ENCODE measurements around the gene EIF6. TPM values are rescaled to one million over a fixed set of nuclear protein-coding genes. Genes with fewer than 3 reads are reported as not detected.

EIF6 gene
- total RNA-seq, 4 donors from 2014 or later = 69.5 to 110 (median 86.8) TPM

GRCh38 chr20:35271904-35272303 lies 12.7 kb downstream of the EIF6 start:
- 75 to 83% methylated on average over 7 of the region's 7 CpGs for WGBS, 2 donors
- TF ChIP-seq POLR2A (IDR thresholded peaks at IDR 0.05) (no peak), EP300 (IDR thresholded peaks at IDR 0.05) (no peak), CTCF (IDR thresholded peaks at IDR 0.05) (no peak)
- Histone ChIP-seq H3K36me3 (peaks cover 0 to 79% (median 0%) of the 10 kb centered on the region in 3 donors), H3K27me3 (no peaks in the 10 kb centered on the region), H3K27ac (no peak overlapping the region), H3K4me1 (peaks cover 0 to 26% (median 6%) of the 10 kb centered on the region in 4 donors), H3K9me3 (no peaks in the 10 kb centered on the region), H3K4me3 (no peak overlapping the region)
- DNase-seq (ENCODE audit: low spot score in 2 of 2) = no peak

GRCh38 chr20:35271073-35271882 lies 13.3 kb downstream of the EIF6 start:
- Histone ChIP-seq H3K9me3 (no peaks in the 10 kb centered on the region), H3K27ac (no peak overlapping the region), H3K4me1 (peaks cover 0 to 20% (median under 1%) of the 10 kb centered on the region in 4 donors), H3K36me3 (peaks cover 0 to 85% (median 0%) of the 10 kb centered on the region in 3 donors), H3K4me3 (no peak overlapping the region), H3K27me3 (no peaks in the 10 kb centered on the region)
- WGBS, 2 donors = 86 to 90% methylated on average over 14 to 19 of the region's 20 CpGs
- TF ChIP-seq CTCF (IDR thresholded peaks at IDR 0.05) (no peak), EP300 (IDR thresholded peaks at IDR 0.05) (no peak), POLR2A (IDR thresholded peaks at IDR 0.05) (no peak)
- DNase-seq (ENCODE audit: low spot score in 2 of 2) = no peak

GRCh38 chr20:35270021-35270902 lies 14.3 kb downstream of the EIF6 start:
- TF ChIP-seq EP300 (IDR thresholded peaks at IDR 0.05) (no peak), POLR2A (IDR thresholded peaks at IDR 0.05) (no peak), CTCF (IDR thresholded peaks at IDR 0.05) (no peak)
- 84 to 85% methylated on average over 19 of the region's 19 CpGs for WGBS, 2 donors
- Histone ChIP-seq H3K9me3 (no peaks in the 10 kb centered on the region), H3K27me3 (no peaks in the 10 kb centered on the region), H3K4me3 (no peak overlapping the region), H3K36me3 (peaks cover 0 to 81% (median 0%) of the 10 kb centered on the region in 3 donors), H3K27ac (no peak overlapping the region), H3K4me1 (peaks cover 0 to 13% (median 0%) of the 10 kb centered on the region in 4 donors)
- DNase-seq (ENCODE audit: low spot score in 2 of 2) = no peak

GRCh38 chr20:35269055-35269781 lies 15.4 kb downstream of the EIF6 start:
- Histone ChIP-seq H3K9me3 (no peaks in the 10 kb centered on the region), H3K4me1 (peaks cover 0 to 14% (median 0%) of the 10 kb centered on the region in 4 donors), H3K27ac (no peak overlapping the region), H3K36me3 (peaks cover 0 to 77% (median 0%) of the 10 kb centered on the region in 3 donors), H3K4me3 (no peak overlapping the region), H3K27me3 (no peaks in the 10 kb centered on the region)
- TF ChIP-seq EP300 (IDR thresholded peaks at IDR 0.05) (no peak), POLR2A (IDR thresholded peaks at IDR 0.05) (no peak), CTCF (IDR thresholded peaks at IDR 0.05) (peak; percentile 51 to 68 (median 60))
- peak in 1 of 2 donors; percentile 58 for DNase-seq (ENCODE audit: low spot score in 2 of 2)
- 47 to 50% methylated on average over 14 of the region's 14 CpGs for WGBS, 2 donors

Data from tibial nerve (tissue), 4 donors.